NOMO-1 treated with DMSO at 0.1 percent for 48 hours (cell line): ENCODE results near the gene NR2F1.

Experiments used
- DNase-seq: peaks from one replicate; lab custom pipeline; 2025; ENCODE audit not compliant: unreplicated experiment; lab: John Stamatoyannopoulos, UW

The NR2F1 gene

GRCh38 chr5:93590493-93590892, 7.5 kb downstream of the NR2F1 start:
- DNase-seq = no peak

- DNase-seq = no peak
Observed at GRCh38 chr5:93591323-93591945, 8.4 kb downstream of the NR2F1 start.

- no peak for DNase-seq
Observed at GRCh38 chr5:93592883-93593282, 9.9 kb downstream of the NR2F1 start.

- no peak for DNase-seq
Observed at GRCh38 chr5:93593476-93594131, 10.6 kb downstream of the NR2F1 start.

GRCh38 chr5:93594591-93595419, 11.8 kb downstream of the NR2F1 start:
- DNase-seq = no peak

- no peak for DNase-seq
Observed at GRCh38 chr5:93595420-93596147, 12.6 kb downstream of the NR2F1 start.

GRCh38 chr5:93596310-93596675, 13.3 kb downstream of the NR2F1 start:
- no peak for DNase-seq

- peak; percentile 86 for DNase-seq
Observed at GRCh38 chr5:93596676-93597490, 13.9 kb downstream of the NR2F1 start.

- DNase-seq = no peak
Observed at GRCh38 chr5:93598091-93599000, 15.3 kb downstream of the NR2F1 start.

GRCh38 chr5:93599001-93599379, 16.0 kb downstream of the NR2F1 start:
- DNase-seq = no peak

- no peak for DNase-seq
Observed at GRCh38 chr5:93599399-93600120, 16.5 kb downstream of the NR2F1 start.

- no peak for DNase-seq
Observed at GRCh38 chr5:93600409-93601070, 17.5 kb downstream of the NR2F1 start.

GRCh38 chr5:93601071-93601801, 18.2 kb downstream of the NR2F1 start:
- no peak for DNase-seq

- no peak for DNase-seq
Observed at GRCh38 chr5:93601802-93602155, 18.8 kb downstream of the NR2F1 start.

- no peak for DNase-seq
Observed at GRCh38 chr5:93602241-93603077, 19.4 kb downstream of the NR2F1 start.

- no peak for DNase-seq
Observed at GRCh38 chr5:93603078-93603792, 20.2 kb downstream of the NR2F1 start.
